Neural crest cell (in vitro differentiated cells): ENCODE data around the gene TAF15. TPM values are rescaled to one million over a fixed set of nuclear protein-coding genes. Genes with fewer than 3 reads are reported as not detected.

Source experiments
- DNase-seq: peaks from one replicate; pipeline ENCODE4 v3.0.0; 2021; ENCODE audit warnings: low read depth, mixed read lengths, low spot score
- H3K27ac Mint-ChIP-seq: one replicate; pipeline ENCODE4 v1.8.0; 2021; ENCODE audit warnings: mild to moderate bottlenecking, mixed read lengths; ENCODE audit not compliant: unreplicated experiment
- H3K27me3 Mint-ChIP-seq: 2 replicates; pipeline ENCODE4 v1.8.0; 2021; ENCODE audit warnings: low read depth, mild to moderate bottlenecking, mixed read lengths
- H3K36me3 Mint-ChIP-seq: 2 replicates; pipeline ENCODE4 v1.8.0; 2021; ENCODE audit warnings: low read depth, mild to moderate bottlenecking, mixed read lengths
- H3K4me1 Mint-ChIP-seq: 2 replicates; pipeline ENCODE4 v1.8.0; 2021; ENCODE audit warnings: mixed read lengths
- H3K4me3 Mint-ChIP-seq: one replicate; pipeline ENCODE4 v1.8.0; 2021; ENCODE audit warnings: mild to moderate bottlenecking, mixed read lengths
- H3K9me3 Mint-ChIP-seq: 2 replicates; pipeline ENCODE4 v1.8.0; 2021; ENCODE audit warnings: mixed read lengths
- total RNA-seq: library from RNA; stranded (reverse); gene quantifications from 2 replicates; pipeline ENCODE4 v1.2.1, GENCODE V29; 2021
- TF ChIP-seq, protein P1 (sequence below): fragments of 200-600 bp; sonication (generic); conservative IDR thresholded peaks from 2 replicates; pipeline ENCODE4 v1.5.0; 2021; ENCODE audit warnings: antibody characterized with exemption, mild to moderate bottlenecking

TAF15 gene
- total RNA-seq, 1 donor from 2014 or later: 300 TPM

DNA sequence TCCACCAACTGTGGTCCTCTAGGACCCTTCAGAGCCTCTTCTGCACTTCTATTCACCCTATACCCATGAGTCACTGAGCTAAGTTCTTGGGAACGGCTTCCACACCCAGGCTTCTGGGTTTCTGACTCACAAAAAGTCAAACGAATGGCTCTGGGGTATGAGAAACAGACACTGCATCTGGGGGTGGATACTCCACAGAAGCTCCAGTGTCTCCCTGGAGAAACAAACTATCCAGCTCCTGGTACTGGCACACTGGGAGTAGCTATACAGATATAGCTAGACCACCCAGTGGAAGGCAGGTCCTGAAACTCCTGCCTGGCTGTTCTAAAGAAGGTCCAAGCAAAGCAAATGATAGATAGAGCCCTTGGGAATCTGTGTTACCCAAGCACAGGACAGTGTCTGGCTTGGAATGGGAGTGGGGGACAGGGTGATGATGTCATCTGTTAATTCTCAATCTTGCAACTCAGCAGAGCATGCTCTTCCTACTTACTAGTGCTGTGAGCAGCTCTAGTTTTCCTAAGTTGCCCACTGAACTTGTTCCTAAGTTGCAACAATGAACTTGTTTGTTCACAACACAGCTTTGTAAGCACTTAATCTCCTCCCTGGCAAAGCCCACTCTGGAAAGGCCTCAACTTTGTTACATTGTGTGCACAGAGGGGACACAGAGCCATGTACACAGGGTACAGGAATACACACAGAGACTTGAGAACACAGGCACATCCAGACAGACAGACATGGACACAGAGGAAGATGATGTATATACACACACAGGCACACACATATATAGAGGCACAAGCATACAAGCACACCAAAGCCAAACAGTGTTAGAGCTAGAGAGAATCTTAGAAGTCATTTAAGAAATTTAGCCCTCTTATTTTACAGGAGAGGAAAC is 20.6 kb upstream of the TAF15 start:
- H3K27ac Mint-ChIP-seq: no peak overlapping the region
- no peaks in the 10 kb centered on the region for H3K9me3 Mint-ChIP-seq
- TF ChIP-seq, protein P1, sequence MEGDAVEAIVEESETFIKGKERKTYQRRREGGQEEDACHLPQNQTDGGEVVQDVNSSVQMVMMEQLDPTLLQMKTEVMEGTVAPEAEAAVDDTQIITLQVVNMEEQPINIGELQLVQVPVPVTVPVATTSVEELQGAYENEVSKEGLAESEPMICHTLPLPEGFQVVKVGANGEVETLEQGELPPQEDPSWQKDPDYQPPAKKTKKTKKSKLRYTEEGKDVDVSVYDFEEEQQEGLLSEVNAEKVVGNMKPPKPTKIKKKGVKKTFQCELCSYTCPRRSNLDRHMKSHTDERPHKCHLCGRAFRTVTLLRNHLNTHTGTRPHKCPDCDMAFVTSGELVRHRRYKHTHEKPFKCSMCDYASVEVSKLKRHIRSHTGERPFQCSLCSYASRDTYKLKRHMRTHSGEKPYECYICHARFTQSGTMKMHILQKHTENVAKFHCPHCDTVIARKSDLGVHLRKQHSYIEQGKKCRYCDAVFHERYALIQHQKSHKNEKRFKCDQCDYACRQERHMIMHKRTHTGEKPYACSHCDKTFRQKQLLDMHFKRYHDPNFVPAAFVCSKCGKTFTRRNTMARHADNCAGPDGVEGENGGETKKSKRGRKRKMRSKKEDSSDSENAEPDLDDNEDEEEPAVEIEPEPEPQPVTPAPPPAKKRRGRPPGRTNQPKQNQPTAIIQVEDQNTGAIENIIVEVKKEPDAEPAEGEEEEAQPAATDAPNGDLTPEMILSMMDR: no peak
- no peak for DNase-seq
- H3K27me3 Mint-ChIP-seq: peaks cover 49% of the 10 kb centered on the region
- peaks cover 16% of the 10 kb centered on the region for H3K4me1 Mint-ChIP-seq
- no peak overlapping the region for H3K4me3 Mint-ChIP-seq
- no peaks in the 10 kb centered on the region for H3K36me3 Mint-ChIP-seq

DNA sequence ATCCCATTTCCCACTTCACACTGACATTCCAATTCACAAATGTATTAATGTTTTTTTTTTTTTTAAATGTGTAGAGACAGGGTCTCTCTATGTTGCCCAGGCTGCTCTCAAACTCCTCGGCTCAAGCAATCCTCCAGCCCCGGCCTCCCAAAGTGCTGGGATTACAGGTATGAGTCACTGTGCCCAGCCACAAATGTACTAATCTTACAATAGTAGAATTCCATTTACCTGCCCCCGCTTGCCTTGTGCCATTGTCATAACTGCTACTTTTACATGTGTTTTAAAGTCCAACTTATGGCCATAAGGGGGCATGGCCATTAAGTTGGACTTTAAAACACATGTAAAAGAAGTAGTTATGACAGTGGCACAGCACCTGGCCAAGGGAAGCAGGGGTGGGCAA is 18.4 kb upstream of the TAF15 start:
- H3K4me3 Mint-ChIP-seq: no peak overlapping the region
- H3K27me3 Mint-ChIP-seq: peaks cover 67% of the 10 kb centered on the region
- H3K9me3 Mint-ChIP-seq: no peaks in the 10 kb centered on the region
- no peak for DNase-seq
- TF ChIP-seq, protein P1: no peak
- H3K27ac Mint-ChIP-seq: no peak overlapping the region
- peaks cover 16% of the 10 kb centered on the region for H3K4me1 Mint-ChIP-seq
- H3K36me3 Mint-ChIP-seq: no peaks in the 10 kb centered on the region

DNA sequence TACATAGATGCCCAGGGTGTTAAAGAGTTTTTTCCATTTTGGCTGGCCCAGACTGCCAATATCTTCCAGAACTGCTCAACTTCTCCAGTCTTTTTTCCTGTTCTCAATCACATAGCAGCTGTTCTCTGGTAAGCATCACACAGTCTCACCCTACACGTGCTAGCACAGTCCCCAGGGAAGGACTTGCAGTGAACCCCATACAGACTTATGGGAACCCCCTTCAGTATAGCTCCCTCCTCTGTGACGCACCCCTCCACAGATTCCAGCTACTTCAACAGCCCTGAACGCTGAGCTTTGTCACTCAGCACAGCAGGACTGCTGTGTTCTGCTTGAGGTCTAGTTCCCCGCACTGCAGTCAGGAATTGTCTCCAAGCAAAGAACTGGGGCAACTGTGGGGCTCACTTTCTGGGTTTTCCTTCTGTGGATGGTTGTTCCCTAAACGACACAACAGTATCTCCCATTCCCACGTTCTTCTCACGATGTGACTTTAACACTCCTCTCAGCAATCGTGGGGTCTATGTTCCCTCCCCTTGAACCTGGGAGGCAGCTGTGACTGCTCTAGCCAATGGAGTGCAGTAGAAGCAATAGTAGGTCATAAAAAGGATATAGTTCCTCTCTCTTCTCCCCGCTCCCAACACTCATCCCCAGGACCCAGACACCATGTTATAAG is 17.5 kb upstream of the TAF15 start:
- Mint-ChIP-seq H3K36me3 (no peaks in the 10 kb centered on the region), H3K27me3 (peaks cover 75% of the 10 kb centered on the region), H3K4me1 (peaks cover 13% of the 10 kb centered on the region), H3K4me3 (no peak overlapping the region), H3K9me3 (no peaks in the 10 kb centered on the region), H3K27ac (no peak overlapping the region)
- TF ChIP-seq, protein P1: no peak
- DNase-seq: no peak

DNA sequence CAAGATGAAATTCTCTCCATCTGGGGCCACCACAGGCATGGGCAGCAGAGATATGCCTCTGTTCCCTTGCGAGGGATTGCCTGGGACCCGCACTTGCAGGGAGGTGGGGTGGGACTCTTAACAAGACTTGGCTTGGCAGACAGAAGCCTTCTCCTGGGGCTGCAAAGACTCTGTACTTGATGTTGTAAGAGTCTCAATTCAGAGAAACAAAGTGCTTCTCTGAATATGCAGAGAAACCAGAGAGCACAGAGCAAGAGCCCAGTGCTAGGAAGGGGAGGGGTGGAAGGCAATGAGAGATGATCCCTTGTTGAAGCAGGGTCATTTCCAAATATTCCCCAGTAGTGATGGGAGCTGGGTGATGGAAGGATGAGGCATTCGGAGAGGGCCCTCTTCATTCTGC is 16.0 kb upstream of the TAF15 start:
- H3K4me1 Mint-ChIP-seq: peaks cover 9% of the 10 kb centered on the region
- H3K27ac Mint-ChIP-seq: no peak overlapping the region
- TF ChIP-seq, protein P1: no peak
- no peaks in the 10 kb centered on the region for H3K9me3 Mint-ChIP-seq
- H3K36me3 Mint-ChIP-seq: no peaks in the 10 kb centered on the region
- H3K27me3 Mint-ChIP-seq: peaks cover 84% of the 10 kb centered on the region
- DNase-seq: no peak
- peak overlapping the region; percentile 50 for H3K4me3 Mint-ChIP-seq

DNA sequence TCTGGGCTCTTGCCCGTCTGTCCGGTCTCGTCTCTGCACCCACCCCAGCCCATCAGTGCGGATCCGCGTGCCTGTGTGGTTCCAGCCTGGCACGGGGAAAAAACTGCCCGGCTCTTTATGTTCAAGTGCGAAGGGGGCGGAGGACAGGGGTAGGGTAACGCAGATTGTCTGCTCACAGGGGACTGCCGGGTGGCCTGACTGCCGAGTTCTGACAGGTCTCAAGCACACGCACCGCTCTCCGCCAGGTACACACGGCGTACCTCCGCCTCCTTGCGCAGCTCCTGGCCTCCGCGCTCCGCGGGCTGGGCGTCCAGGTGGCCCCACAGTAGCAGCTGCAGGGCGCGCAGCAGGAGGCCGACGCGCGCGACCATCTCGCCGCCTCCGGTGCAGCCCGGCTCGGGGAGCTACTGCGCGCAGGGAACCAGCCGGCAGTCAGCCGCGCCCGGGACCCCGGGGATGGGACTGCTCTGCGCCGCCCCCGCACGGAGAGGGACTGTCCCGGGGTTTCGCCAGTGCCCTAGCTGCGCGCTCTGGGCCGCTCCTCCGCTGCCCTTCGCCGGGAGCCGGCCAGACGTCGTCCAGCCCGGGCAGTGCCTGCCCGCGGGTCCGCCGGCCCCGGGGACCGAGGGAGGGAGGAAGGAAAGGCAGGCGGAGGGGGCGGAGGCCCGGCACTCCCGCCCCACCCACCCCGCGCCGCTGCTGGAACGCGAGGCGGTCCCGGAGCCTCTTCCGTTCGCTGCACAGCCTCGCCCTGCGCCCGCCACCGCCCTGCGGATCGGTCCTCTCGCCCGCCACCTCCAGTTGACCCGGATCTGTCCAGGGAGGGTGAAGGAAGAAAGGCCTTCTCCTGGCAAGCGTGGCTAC is 14.0 kb upstream of the TAF15 start, which contains the start of gene MMP28:
TSS of gene MMP28 (minus strand) at position 635 of the 864 bp plus-strand sequence. CDS start at position 371, 264 bp downstream.
- Mint-ChIP-seq H3K27ac (no peak within 1 kb of the TSS), H3K4me3 (peak within 1 kb of the TSS; percentile 59), H3K36me3 (no peaks in the 10 kb centered on the region), H3K4me1 (no peaks in the 10 kb centered on the region), H3K9me3 (no peaks in the 10 kb centered on the region), H3K27me3 (peaks cover 96% of the 10 kb centered on the region)
- no peak for DNase-seq
- TF ChIP-seq, protein P1: no peak
